ENCODE data around the gene MLN. TPM values are rescaled to one million over a fixed set of nuclear protein-coding genes. Genes with fewer than 3 reads are reported as not detected.

MLN gene, protein sequence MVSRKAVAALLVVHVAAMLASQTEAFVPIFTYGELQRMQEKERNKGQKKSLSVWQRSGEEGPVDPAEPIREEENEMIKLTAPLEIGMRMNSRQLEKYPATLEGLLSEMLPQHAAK
- polyA plus RNA-seq (not detected in 2 replicates), polyA minus RNA-seq (not detected in 2 replicates)

DNA sequence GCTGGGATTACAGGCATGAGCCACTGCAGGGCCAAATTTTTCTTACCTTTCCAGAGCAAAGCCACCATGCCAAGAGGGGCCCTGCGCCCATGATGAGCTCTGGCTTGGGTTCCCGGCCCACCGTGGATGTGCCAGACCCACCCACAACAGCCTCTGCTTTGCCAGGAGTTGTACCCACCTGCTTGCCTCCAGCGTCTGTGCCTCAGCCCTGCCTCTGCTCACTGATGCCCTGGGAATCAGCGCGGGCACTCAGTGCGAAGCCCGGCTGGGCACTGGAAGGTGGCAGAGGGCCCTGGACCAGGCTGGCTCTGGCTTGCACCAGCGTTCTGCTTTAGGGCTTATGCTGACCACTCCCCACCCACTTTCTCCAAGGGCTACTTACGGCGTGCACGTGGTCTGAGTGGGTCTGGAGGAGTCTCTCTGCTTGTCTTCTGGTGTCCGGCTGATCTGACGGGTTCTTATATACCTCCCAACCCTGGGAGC is at the start of gene MLN:
MLN (minus strand) TSS at position 433 of the 483 bp plus-strand sequence. CDS start 2,840 bp downstream, outside the sequence.
- Histone ChIP-seq H3K9me3 (ENCODE audit: low read length) (no peaks in the 10 kb centered on the region), H2AFZ (ENCODE audit: low read depth, low read length) (no peak within 1 kb of the TSS), H3K36me3 (ENCODE audit: insufficient read depth, low read length) (no peaks in the 10 kb centered on the region), H3K79me2 (replicated peaks; ENCODE audit: insufficient read depth, low read length) (no peaks in the 10 kb centered on the region), H3K9ac (ENCODE audit: low read length) (no peak within 1 kb of the TSS), H3F3A (ENCODE audit: insufficient read depth, low read length, poor library complexity, severe bottlenecking) (no peaks in the 10 kb centered on the region), H3K27ac (ENCODE audit: low read length) (no peak within 1 kb of the TSS), H3K27me3 (ENCODE audit: insufficient read depth, low read depth, low read length) (no peaks in the 10 kb centered on the region), H3K9me2 (ENCODE audit: insufficient read depth, low read length) (no peaks in the 10 kb centered on the region), H3K4me3 (ENCODE audit: low read length) (no peak within 1 kb of the TSS), H4K20me1 (ENCODE audit: insufficient read depth) (no peaks in the 10 kb centered on the region), H3K4me2 (ENCODE audit: low read length) (no peak within 1 kb of the TSS)
- TF ChIP-seq, protein P1, sequence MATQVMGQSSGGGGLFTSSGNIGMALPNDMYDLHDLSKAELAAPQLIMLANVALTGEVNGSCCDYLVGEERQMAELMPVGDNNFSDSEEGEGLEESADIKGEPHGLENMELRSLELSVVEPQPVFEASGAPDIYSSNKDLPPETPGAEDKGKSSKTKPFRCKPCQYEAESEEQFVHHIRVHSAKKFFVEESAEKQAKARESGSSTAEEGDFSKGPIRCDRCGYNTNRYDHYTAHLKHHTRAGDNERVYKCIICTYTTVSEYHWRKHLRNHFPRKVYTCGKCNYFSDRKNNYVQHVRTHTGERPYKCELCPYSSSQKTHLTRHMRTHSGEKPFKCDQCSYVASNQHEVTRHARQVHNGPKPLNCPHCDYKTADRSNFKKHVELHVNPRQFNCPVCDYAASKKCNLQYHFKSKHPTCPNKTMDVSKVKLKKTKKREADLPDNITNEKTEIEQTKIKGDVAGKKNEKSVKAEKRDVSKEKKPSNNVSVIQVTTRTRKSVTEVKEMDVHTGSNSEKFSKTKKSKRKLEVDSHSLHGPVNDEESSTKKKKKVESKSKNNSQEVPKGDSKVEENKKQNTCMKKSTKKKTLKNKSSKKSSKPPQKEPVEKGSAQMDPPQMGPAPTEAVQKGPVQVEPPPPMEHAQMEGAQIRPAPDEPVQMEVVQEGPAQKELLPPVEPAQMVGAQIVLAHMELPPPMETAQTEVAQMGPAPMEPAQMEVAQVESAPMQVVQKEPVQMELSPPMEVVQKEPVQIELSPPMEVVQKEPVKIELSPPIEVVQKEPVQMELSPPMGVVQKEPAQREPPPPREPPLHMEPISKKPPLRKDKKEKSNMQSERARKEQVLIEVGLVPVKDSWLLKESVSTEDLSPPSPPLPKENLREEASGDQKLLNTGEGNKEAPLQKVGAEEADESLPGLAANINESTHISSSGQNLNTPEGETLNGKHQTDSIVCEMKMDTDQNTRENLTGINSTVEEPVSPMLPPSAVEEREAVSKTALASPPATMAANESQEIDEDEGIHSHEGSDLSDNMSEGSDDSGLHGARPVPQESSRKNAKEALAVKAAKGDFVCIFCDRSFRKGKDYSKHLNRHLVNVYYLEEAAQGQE (IDR thresholded peaks at IDR 0.05; ENCODE audit: borderline replicate concordance) = no peak
- no peak for TF ChIP-seq POLR2AphosphoS5 (IDR thresholded peaks at IDR 0.05)
- TF ChIP-seq, protein P2, sequence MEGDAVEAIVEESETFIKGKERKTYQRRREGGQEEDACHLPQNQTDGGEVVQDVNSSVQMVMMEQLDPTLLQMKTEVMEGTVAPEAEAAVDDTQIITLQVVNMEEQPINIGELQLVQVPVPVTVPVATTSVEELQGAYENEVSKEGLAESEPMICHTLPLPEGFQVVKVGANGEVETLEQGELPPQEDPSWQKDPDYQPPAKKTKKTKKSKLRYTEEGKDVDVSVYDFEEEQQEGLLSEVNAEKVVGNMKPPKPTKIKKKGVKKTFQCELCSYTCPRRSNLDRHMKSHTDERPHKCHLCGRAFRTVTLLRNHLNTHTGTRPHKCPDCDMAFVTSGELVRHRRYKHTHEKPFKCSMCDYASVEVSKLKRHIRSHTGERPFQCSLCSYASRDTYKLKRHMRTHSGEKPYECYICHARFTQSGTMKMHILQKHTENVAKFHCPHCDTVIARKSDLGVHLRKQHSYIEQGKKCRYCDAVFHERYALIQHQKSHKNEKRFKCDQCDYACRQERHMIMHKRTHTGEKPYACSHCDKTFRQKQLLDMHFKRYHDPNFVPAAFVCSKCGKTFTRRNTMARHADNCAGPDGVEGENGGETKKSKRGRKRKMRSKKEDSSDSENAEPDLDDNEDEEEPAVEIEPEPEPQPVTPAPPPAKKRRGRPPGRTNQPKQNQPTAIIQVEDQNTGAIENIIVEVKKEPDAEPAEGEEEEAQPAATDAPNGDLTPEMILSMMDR (IDR thresholded peaks at IDR 0.05; ENCODE audit: poor library complexity, severe bottlenecking) = no peak
- no peak for TF ChIP-seq RAD21 (conservative IDR thresholded peaks at IDR 0.05)
- TF ChIP-seq SMC3 (conservative IDR thresholded peaks at IDR 0.05; ENCODE audit: poor library complexity) = no peak
- no peak for TF ChIP-seq TAF1 (IDR thresholded peaks at IDR 0.05; ENCODE audit: low read depth)
- no peak for TF ChIP-seq MXI1 (conservative IDR thresholded peaks at IDR 0.05; ENCODE audit: poor library complexity, severe bottlenecking)
- TF ChIP-seq EZH2 (IDR thresholded peaks at IDR 0.05; ENCODE audit: borderline replicate concordance, insufficient read depth, low read length, poor library complexity, severe bottlenecking) = no peak
- no peak for TF ChIP-seq EP300 (conservative IDR thresholded peaks at IDR 0.05; ENCODE audit: poor library complexity, severe bottlenecking)

DNA sequence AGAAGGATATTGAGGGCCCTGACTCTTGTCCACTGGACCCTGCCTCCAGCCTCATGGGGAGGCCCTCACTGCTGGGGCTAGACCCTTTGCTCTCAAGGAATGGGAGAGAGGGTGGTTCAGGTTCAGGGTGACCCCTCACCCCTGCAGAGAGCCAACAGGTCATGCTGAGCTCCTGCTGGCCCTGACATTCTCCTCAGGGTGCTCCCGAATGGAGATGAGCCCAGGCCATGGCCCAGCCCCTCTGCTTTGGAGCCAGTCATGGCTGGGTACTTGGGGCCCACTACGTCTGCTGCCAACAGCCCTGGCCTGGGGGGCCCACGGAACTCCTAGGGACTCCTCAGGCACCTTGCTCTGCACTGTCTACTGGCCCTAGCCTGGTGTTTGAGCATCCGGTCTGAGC is 49.2 kb upstream of the MLN start:
- Histone ChIP-seq H3K9ac (ENCODE audit: low read length) (no peak overlapping the region), H3K9me3 (ENCODE audit: low read length) (no peaks in the 10 kb centered on the region), H2AFZ (ENCODE audit: low read depth, low read length) (no peak overlapping the region), H3K27me3 (ENCODE audit: insufficient read depth, low read depth, low read length) (no peaks in the 10 kb centered on the region), H3K4me3 (ENCODE audit: low read length) (no peak overlapping the region), H3K9me2 (ENCODE audit: insufficient read depth, low read length) (no peaks in the 10 kb centered on the region), H3K36me3 (ENCODE audit: insufficient read depth, low read length) (no peaks in the 10 kb centered on the region), H4K20me1 (ENCODE audit: insufficient read depth) (no peaks in the 10 kb centered on the region), H3K4me2 (ENCODE audit: low read length) (no peak overlapping the region), H3K27ac (ENCODE audit: low read length) (no peak overlapping the region), H3K79me2 (replicated peaks; ENCODE audit: insufficient read depth, low read length) (no peaks in the 10 kb centered on the region), H3F3A (ENCODE audit: insufficient read depth, low read length, poor library complexity, severe bottlenecking) (no peaks in the 10 kb centered on the region)
- TF ChIP-seq EP300 (conservative IDR thresholded peaks at IDR 0.05; ENCODE audit: poor library complexity, severe bottlenecking) (no peak), MXI1 (conservative IDR thresholded peaks at IDR 0.05; ENCODE audit: poor library complexity, severe bottlenecking) (no peak), TAF1 (IDR thresholded peaks at IDR 0.05; ENCODE audit: low read depth) (no peak), SMC3 (conservative IDR thresholded peaks at IDR 0.05; ENCODE audit: poor library complexity) (no peak), EZH2 (IDR thresholded peaks at IDR 0.05; ENCODE audit: borderline replicate concordance, insufficient read depth, low read length, poor library complexity, severe bottlenecking) (no peak), RAD21 (conservative IDR thresholded peaks at IDR 0.05) (no peak), POLR2AphosphoS5 (IDR thresholded peaks at IDR 0.05) (no peak)
- TF ChIP-seq, protein P1 (IDR thresholded peaks at IDR 0.05; ENCODE audit: borderline replicate concordance) = no peak
- TF ChIP-seq, protein P2 (IDR thresholded peaks at IDR 0.05; ENCODE audit: poor library complexity, severe bottlenecking) = no peak

Data from neural cell (in vitro differentiated cells).